Fibroblast of gingiva (primary cell): Measurements from ENCODE around the gene LYRM1.
"Not testable (repeated sequence)": the region's sequence is repeated elsewhere in the genome, so short reads cannot be mapped to it uniquely, and the experiment has no call there.

Source experiments
- DNase-seq: peaks from one replicate; pipeline ENCODE4 v3.0.0-alpha.2; 2011; ENCODE audit warnings: low read depth

LYRM1 gene, protein sequence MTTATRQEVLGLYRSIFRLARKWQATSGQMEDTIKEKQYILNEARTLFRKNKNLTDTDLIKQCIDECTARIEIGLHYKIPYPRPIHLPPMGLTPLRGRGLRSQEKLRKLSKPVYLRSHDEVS

DNA sequence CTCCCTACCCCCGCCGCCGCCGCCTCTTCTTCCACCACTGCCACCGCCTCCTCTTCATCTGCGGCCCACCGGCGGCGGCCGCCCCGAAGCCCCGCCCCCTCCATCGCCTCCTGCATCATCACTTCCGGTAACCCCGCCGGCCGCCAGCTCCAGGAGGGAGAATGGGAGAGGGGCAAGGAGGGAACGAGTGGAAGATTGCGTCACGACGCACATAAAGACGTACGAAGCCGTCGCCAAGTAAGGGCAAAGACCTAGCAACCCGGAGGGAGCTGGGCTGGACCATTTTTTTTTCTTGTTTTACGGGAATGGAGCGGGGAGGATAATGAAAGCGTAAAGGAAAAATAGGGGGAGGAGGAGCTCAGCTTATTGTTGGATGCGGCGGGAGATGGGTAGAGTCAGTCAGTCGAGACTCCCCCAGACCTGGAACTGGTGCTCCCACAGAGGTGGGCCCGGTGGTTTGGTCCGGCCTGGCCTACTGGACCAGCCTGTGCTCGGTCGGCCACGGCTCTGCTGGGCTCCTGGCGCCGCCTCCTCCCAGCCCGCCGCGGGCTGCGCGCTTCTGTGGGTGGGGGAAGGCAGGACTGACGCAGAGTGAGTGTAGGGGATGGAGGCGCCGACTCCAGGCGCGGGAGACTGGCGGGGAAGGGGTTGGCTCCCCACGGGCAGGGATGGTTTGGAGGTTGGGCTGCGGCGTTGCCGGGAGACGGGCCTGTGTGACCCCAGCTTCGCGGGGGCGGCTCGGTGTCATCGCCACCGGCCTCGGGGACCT, at the start of gene LYRM1, which contains the start of gene DCUN1D3:
LYRM1 (plus strand) TSS at position 473 of the 769 bp plus-strand sequence. CDS start 14,785 bp downstream, outside the sequence.
DCUN1D3 (minus strand) TSS at position 60 of the 769 bp plus-strand sequence. CDS start 37,820 bp downstream, outside the sequence.
- DNase-seq, result peak; percentile 100

DNA sequence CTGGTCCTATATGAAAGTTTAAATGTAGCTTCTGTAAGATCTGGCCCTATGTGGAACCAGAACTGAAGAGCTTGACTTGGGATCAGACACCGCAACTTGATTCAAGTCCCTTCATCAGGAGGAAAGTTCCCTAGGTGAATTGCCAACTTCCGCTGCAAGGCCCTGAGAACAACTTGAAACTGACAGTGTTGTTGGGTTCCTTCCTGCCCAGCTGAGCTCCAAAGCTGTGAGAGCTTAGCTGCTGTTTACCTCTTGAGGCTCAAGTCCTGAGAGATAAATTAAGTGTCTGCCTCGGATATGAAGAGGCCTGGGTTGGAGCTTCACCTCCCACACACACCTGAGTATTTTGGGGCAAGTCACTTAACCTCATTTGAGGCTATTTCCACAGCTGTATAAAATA, 49.6 kb upstream of the LYRM1 start:
- peak; percentile 14 for DNase-seq

DNA sequence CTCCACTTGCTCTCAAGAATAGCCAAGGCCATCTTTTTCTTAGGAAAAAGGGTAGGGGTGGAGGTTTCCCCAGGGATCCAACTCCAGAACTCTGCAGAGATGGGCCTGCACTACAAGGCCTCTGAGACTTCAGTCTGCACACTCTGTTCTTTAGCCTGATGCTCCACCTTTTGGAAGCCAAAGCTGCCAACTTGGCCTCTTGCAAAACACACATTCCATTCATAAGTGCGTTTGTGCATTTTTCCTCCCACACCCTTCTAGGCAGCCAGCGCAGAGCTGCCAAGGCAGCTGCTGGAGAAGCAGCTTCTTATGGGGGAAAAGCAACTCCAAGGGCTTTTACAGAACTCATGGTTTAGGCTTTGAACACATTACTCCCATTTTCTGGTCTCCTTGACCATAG, 49.0 kb upstream of the LYRM1 start:
- peak; percentile 97 for DNase-seq

DNA sequence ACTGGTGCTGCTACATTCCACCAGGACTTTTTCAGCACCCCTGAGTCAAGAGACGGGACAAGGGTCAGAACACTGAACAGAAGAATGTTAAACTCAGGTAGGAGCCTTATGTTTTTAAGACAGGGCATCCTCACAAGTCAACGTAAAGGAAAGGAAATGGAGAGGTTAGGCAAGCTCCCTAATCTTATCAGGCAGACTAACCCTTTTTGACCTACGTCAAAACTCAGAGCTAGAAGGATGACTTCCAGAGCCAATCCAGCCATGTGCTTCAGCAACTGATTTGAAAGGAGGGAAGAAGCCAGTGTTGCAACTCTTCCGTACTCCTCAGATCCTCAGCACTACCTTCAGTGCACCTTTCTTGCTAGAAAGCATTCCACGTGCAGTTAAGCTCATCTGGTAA, 47.4 kb upstream of the LYRM1 start:
- no peak for DNase-seq

DNA sequence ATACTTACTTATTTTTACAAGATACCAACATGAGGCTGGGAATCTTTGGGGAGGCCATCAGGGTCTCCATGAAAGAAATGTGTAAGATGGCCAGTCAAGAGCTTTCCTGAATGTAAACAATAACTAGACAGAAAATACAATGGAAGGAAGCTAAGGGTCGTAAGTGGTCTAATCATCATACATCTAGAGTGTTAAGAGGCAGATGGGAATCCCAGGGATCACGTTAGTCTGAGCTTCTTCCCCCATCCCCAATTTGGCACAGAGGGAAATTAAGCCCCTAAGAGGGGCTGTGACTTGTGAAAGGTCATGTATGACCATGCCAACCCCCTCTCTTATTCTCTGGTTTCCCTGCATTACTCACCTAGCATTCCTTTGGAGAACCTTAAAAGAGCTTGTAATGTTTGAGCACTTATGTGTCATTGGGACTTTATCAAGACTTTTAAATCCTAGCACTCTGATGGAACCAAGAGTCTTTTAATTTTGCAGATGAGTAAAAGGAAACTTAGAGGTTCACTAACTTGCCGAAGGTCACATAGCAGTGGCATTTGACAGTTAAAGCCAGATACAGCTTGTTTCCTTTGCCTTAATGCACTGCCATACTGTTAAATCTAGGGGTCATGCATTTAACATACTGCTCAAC, 46.5 kb upstream of the LYRM1 start:
- DNase-seq, result no peak

DNA sequence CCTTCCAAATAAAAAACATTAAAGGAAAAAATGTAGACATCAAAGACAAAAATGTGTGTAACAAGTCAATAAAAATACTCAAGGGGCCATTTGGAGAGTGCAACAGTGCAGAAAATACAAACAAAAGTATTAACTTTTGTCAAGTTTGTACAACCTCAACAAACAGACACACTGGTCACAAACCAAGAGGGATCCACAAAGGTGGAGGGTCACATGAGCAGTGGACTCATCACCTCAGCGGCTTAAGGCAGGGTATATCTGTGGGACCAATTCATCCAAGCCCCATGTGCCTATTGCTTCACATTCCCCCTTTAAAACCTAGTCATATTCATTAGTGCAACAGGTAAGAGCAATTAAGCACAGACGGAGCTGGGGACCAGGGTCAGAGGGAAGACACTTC, 45.6 kb upstream of the LYRM1 start:
- no peak for DNase-seq

DNA sequence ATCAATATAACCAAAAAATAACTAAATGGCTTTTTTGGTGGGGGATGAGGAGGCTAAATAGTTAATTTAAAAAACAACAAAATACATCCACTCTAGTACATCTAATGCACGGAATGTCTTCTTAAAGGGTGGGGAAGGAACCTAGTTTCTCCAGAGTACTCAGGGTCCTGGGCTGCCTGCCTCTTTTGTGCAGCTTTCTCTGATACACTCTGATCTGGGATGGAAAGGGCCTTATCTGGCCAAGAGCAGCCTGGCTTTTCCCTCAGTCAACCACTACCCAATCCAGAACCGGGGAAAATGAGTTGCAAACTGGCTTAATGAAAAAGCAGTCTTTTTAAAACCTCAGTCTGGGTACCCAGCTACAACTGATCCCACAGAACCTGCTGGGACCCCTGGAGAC, 43.3 kb upstream of the LYRM1 start:
- DNase-seq, result no peak

DNA sequence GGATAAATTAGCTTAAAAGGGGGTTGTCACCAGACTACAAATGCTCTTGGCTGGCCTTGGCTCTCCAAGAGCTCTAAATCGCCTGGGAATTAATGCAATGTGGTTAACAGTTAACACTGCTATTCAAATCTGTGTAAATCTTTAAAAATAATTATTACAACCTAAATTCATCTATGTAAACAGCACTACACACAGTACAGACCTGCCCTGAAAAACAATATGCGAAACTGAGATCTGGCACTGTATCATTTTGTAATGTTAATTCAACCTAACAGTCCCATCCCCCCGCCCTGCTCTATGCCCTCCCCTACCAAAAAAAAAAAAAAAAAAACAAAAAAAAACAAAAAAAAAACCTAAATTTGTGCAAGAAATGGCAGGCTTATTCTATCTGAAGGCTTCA, 41.3 kb upstream of the LYRM1 start:
- DNase-seq, result no peak

DNA sequence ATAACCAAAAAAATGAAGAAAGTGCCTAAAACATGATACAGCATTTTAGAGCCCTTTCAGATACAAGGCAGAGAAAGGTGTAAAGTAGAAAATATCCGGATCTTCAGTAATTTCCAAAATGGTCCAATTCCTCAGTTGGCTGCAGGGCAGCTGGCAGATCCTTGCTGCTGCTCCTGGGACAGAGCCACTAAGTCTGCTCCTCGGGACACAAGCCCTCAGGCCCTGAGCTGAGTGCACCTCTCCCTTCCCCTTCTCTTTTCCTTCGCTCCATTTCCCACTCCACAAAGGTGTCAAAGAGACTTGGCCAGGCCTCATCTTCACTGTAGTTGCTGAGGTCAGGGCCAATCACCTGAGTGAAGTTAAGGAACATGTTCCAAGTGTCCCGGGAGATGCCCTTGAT, 40.9 kb upstream of the LYRM1 start:
- DNase-seq, result no peak

DNA sequence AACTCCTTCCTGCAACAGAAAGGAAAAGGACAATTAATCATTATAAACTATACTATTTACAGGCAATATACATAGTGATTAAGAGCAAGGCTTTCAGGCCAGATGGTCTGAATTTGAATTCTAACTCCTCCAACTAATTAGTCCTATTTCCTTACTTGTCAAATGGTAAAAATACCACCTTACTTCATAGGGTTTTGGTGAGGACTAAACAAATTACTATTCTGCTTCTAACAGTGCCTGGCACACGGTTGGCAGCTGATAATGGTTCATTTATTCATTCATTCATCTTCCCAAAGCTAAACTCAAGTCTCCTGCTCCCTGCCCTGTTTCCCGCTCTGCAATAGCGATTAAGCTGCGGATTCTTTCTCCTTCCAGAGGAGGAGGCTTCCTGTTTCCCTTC, 40.2 kb upstream of the LYRM1 start:
- no peak for DNase-seq

DNA sequence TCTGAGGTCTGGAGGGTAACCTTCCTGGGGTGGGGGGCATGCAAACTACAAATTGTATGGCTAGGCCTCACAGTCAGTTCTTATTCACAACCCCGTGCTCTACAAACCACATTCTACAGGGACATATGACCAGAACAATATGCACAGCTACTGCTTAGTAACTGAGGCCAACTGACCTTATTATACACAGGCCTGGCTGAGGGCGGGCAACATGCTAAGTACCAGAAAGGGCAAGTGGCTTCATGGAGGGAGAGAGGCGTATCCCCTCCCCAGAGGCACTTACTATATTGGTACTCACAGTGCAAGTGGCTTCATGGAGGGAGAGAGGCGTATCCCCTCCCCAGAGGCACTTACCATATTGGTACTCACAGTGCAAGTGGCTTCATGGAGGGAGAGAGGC, 39.6 kb upstream of the LYRM1 start:
- DNase-seq, result not testable (repeated sequence)

DNA sequence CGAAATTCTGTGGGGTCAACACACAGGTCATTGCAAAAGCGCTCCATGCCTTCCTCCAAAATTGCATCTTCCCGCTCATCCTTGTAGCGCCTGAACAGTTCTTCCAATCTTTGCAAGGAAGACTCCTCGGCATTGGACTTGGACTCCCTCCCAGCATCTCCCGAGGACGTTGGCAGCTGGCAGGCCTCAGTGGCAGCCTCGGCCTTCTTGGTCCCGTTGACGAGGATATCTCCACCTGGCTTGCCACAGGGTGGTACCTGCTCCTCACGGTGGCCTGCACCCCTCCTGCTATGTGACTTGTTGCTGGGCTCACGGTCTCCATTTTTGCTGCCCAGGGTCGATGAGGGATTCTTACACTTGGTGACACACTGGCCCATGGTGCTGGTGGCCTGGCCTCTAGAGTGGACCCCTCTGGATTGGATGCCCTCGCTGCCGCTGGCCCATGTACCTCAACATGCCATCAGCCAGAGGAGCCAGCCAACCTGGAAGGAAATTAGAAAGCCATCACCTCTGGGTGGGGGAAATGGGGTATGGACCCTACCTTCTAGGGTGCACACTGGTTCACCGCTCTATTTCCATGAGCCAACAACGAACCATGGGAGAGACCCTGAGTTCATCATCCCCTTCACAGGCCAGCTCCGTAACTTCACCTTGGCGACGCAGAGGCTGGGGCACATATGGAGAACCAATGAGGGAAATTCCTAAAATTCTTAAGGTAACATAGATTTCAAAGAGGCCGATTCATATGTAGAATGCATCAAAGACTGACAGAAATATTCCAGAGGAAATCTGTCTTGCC, 38.2 kb upstream of the LYRM1 start:
- no peak for DNase-seq

DNA sequence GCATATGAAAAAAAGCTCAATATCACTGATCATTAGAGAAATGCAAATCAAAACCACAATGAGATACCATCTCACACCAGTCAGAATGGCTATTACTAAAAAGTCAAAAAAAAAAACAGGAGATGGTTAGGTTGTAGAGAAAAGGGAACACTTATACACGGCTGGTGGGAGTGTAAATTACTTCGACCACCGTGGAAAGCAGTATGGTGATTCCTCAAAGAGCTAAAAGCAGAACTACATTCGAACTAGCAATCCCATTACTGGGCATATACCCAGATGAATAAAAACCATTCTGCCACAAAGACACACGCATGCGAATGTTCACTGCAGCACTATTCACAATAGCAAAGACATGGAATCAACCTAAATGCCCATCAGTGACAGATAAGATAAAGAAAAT, 36.2 kb upstream of the LYRM1 start:
- not testable (repeated sequence) for DNase-seq

DNA sequence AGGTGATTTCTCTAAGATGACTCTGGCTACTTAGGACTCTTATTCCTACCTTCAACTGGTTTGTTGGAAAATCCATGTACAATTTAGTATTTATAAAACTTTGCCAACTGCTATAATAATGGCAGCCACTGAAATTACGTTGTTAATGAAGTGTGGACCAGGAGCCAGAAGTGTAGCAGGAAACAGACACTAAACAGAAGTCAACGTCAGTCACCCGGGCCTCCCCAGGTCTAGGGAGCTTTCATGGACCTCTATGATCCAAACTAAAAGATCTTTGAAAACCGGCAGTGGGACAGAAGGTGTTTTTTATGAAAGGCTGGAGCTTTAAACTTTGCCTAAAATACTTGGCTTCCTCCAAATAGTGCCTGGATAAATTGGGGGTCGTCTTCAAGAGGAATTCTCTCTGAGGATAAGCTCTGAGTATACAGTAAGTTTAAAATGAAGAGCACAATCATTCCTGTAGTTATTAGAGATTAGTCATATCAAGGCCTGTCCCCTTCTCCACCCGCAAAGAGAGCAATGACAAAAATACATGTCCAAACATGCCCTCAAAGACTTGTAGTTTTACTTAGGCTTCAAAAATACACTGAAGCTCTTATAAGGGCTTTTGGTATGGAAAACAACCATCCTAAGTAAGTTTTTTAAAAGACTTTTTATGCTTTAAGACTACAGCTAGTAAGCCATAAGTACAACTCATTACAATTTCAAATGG, 35.0 kb upstream of the LYRM1 start:
- peak; percentile 17 for DNase-seq

DNA sequence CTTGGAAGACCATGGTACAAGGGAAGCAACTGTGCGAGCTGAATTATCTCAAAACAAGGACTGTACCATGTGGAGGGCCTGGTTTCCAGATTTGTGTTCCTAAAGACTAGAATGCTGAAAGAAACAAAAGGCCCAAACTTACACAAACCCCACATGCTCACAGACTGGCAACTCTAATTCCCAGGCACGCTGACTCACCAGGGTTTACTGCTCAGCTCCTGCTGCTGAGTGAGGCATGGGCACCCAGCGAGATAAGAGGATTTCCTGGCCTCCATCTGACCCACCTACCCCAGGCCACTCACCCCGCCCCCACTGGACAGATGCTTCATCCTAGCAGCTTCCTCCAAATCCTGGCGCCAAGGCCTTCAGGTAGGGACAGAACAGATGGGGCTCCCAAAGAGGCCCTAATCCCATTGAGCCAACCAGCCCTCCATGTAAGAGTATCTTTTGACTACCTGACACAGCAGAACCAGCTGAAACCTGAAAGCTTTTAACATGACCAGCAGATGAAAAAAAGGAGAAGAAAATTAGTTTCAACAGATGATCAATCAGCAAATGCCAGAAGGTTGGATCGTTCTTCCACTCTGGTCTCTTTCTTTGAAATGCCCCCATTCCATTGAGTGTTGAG, 34.3 kb upstream of the LYRM1 start:
- DNase-seq, result peak; percentile 73

DNA sequence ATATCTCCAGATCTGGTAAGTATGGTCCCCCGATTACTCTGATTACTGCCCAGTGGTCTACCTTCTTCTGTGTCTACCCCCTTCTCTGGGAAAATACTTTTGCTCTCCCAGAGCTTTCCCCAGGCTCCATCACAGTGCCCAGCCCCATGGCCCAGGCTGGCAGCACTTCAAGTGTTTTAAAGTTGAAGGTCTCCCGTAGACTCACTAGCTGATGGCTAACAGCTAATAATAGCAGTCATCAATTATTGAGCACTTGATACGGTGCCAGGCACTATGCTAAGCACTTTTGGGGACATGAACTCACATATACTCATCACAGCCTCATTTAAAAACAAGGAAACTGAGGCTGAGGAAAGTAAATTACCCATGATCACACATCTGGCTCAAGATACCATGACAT, 33.8 kb upstream of the LYRM1 start:
- DNase-seq, result no peak

DNA sequence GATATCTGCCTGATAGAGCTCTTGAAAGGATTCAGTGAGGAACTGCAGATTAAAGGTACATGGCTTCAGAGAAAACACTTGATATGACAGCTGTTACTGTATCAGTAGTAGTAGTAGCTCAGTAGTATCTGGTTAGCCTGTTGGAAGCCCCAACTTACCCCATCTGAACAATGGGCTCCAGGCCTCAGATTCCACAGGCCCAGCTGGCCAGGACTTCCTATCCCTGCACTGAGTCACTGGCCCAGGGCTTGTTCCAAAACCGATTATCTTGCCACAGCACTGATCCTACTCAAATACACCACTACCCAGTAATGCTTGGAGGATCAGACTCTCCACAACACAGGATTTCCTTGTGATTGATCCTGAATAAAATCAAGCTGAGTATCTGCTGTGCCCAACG, 33.0 kb upstream of the LYRM1 start:
- peak; percentile 42 for DNase-seq

DNA sequence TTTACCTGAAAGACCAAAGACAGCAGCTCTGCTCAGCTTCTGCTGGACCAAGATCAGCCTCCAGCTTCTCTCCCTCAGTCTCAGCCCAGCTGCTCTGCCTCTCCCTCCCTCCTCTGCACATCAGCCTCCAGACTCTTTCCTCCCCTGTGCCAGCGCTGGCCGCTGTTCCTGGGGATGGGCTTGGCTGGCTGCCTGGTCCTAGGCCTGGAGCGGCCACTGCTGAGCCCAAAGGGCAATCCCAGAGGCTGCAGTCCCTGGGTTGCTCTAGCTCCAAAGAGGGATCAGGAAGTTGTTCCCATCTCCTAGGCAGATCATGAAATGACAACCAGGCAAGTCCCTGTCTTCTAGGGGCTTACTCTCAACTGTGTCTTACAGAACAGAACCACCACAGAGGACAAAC, 31.7 kb upstream of the LYRM1 start:
- DNase-seq, result peak; percentile 81

DNA sequence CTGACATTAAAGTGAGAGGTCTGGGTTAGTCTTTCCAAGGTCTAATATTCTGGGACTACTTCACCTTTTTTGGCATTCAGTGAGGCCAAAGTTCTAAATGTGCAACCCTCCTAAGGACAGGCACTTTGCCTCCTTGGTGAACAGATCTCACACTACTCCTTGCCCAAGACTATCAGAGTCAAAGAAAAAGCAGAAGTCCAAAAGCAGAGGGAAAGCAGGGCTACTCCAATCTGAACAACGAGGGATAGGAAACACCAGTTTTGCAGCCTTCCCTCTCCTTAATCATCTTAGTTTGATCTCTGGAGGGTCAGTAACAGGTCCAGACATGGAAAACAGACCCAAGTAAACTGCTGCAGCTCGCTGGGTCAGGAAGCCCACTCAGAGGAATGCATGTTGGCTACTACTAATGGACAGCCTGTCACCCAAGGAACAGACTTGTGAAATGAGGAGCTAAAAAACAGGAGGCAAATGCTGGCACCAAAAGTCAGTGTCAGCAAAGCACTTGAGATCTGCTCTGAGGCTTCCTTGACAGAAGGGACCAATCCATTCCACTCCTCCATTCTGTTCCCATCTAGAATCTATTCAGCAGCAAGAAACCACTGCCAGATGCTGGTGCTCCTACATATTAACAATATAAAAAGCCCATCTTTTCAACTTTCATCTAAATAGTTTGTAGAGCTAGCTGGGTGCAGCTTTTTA, 30.3 kb upstream of the LYRM1 start:
- DNase-seq, result no peak

DNA sequence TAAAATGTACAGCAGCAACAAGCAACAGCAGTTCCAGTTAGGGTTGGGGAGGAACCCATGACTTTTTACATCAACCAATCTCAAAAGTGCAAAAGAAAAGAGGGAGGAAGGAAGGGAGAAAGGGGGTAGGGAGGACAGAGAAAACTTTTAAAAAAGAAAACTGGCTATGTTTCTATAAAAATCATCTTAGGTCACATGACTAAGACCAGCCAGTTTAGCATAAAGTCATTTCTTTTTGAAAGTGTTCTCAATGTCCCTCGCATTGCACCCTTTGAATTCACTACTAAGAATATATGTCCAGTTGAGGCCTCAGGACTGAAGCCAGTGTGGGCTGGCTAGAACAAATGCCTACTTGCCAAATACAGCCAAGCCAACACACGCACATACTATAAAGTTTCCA, 29.3 kb upstream of the LYRM1 start:
- DNase-seq, result peak; percentile 40
